ENCODE data around the gene KRTAP10-1.
"Not testable (repeated sequence)": the region's sequence is repeated elsewhere in the genome, so short reads cannot be mapped to it uniquely, and the experiment has no call there.

KRTAP10-1 gene

DNA sequence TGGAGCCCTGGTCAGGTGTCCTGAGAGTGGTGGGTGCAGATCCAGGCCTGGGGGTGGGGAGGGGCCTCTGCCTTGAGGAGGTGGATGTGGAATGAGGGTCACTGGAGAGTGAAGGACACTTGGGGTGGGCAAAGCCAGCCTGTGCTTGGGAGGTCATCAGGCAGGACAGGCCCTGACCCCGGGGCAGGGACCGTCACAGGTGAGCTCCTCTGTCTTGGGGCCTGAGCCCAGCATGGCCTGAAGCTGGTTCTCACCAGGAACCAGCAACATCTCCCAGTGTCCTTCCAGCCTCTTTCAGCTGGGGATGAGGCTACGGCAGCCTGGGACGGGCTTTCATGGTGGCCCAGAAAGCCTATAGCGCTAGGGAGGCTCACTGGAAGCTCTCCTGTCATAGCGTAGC, 12.1 kb upstream of the KRTAP10-1 start:
- DNase-seq (ENCODE audit: low read depth) = no peak
- no peak overlapping the region for H3K4me3 ChIP-seq (ENCODE audit: control insufficient read depth, low read depth, low read length)
- TF ChIP-seq, protein P1, sequence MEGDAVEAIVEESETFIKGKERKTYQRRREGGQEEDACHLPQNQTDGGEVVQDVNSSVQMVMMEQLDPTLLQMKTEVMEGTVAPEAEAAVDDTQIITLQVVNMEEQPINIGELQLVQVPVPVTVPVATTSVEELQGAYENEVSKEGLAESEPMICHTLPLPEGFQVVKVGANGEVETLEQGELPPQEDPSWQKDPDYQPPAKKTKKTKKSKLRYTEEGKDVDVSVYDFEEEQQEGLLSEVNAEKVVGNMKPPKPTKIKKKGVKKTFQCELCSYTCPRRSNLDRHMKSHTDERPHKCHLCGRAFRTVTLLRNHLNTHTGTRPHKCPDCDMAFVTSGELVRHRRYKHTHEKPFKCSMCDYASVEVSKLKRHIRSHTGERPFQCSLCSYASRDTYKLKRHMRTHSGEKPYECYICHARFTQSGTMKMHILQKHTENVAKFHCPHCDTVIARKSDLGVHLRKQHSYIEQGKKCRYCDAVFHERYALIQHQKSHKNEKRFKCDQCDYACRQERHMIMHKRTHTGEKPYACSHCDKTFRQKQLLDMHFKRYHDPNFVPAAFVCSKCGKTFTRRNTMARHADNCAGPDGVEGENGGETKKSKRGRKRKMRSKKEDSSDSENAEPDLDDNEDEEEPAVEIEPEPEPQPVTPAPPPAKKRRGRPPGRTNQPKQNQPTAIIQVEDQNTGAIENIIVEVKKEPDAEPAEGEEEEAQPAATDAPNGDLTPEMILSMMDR (IDR thresholded peaks at IDR 0.05; ENCODE audit: control insufficient read depth, insufficient read depth, low read depth, low read length, missing control alignments) = no peak

DNA sequence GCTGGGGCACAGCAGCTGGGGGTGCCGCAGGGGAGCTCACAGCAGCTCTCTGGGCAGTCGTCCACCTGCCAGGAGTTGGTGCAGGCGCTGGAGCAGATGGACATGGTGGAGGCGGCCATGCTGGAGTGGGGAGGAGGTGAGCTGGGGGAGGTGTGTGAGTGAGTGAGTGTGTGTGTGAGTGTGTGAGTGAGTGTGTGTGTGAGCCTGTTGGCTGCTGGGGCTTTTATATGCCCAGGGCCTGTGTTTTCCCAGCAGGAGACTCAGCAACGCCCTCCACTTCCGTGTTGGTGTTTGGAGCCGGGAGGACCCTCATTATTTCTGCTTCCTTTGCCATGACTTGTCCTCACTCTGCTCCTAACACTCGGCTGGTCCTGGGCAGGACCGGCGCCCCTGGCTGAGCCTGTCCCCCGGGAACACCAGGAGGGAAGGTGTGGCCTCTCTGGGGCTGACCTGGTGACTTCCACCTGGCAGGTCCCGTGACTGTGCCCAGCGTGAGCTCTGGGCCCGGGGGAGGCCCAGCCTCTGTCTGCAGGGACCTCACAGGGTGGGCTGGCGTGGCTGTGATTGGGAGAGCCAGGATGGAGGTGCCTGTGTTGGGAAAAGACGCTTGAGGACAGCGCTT, 11.5 kb upstream of the KRTAP10-1 start, which contains the start of gene KRTAP10-2:
Gene KRTAP10-2 (minus strand): TSS at position 166 of the 622 bp plus-strand sequence. CDS start 47 bp downstream, at position 119.
- TF ChIP-seq, protein P1 (IDR thresholded peaks at IDR 0.05; ENCODE audit: control insufficient read depth, insufficient read depth, low read depth, low read length, missing control alignments) = no peak

DNA sequence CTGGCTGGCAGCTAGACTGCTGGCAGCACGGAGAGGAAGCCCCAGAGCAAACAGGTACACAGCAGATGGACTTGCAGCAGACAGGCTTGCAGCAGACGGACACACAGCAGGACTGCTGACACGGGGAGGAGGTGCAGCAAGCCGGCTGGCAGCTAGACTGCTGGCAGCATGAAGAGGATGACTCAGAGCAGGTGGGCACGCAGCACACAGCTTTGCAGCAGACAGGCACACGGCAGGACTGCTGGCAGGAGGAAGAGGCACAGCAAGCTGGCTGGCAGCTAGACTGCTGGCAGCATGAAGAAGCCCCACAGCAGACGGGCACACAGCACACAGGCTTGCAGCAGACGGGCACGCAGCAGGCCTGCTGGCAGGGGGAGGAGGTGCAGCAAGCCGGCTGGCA, 10.8 kb upstream of the KRTAP10-1 start:
- TF ChIP-seq, protein P1 (IDR thresholded peaks at IDR 0.05; ENCODE audit: control insufficient read depth, insufficient read depth, low read depth, low read length, missing control alignments) = no peak

More for the DNA sequence above, 11.5 kb upstream of the KRTAP10-1 start, which contains the start of gene KRTAP10-2:
- no peak for DNase-seq (ENCODE audit: low read depth)
- no peak within 1 kb of the TSS for H3K4me3 ChIP-seq (ENCODE audit: control insufficient read depth, low read depth, low read length)

DNA sequence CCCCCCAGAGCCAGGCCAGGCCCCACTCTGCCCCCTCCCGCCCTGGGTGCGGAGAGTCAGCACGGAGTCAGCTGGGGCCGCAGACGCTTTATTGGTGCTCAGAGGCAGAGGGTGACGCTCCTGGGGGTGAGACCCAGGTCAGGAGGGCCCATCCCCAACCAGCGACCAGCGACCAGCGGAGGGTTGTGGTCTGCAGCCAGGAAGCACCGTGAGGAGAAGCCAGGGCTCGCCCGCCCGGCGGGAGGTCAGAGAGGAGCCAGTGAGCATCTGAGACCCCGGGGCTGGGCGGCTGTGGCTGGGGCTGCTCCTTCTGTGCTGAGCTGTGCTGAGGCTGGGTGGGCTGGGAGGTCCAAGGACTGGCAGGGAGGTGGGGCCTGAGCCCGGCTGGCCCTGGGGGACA, 10.3 kb upstream of the KRTAP10-1 start:
- DNase-seq (ENCODE audit: low read depth); H3K4me3 ChIP-seq (ENCODE audit: control insufficient read depth, low read depth, low read length): not testable (repeated sequence)

More for the DNA sequence above, 10.8 kb upstream of the KRTAP10-1 start:
- DNase-seq (ENCODE audit: low read depth) = no peak
- H3K4me3 ChIP-seq (ENCODE audit: control insufficient read depth, low read depth, low read length) = no peak overlapping the region

GRCh38 chr21:44549525-44550211, 9.7 kb upstream of the KRTAP10-1 start:
- DNase-seq (ENCODE audit: low read depth) = no peak
- TF ChIP-seq, protein P1 (IDR thresholded peaks at IDR 0.05; ENCODE audit: control insufficient read depth, insufficient read depth, low read depth, low read length, missing control alignments) = no peak
- no peak overlapping the region for H3K4me3 ChIP-seq (ENCODE audit: control insufficient read depth, low read depth, low read length)

GRCh38 chr21:44548922-44549321, 8.9 kb upstream of the KRTAP10-1 start:
- no peak for DNase-seq (ENCODE audit: low read depth)
- no peak overlapping the region for H3K4me3 ChIP-seq (ENCODE audit: control insufficient read depth, low read depth, low read length)
- TF ChIP-seq, protein P1 (IDR thresholded peaks at IDR 0.05; ENCODE audit: control insufficient read depth, insufficient read depth, low read depth, low read length, missing control alignments) = no peak

DNA sequence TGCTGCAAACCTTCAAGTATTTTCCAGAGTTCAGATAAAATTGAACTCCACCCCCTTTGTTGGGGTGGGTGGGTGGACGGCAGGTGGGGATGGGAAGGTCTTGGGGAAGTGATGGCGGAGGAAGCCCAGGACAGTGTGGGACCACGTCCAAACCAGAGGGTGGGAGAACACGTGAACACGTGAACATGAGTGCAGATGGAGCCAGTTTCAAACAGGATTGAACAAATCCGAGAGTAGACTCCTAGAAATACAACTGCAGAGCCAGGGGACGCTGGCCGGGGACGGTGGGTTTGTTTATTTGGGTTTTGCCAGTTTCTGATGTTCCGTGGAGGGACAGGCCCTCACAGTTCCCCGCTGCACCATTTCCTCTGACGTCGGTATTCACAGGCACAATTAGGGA, 8.4 kb upstream of the KRTAP10-1 start:
- no peak for DNase-seq (ENCODE audit: low read depth)
- TF ChIP-seq, protein P1 (IDR thresholded peaks at IDR 0.05; ENCODE audit: control insufficient read depth, insufficient read depth, low read depth, low read length, missing control alignments) = no peak
- H3K4me3 ChIP-seq (ENCODE audit: control insufficient read depth, low read depth, low read length) = no peak overlapping the region

Measured in AG09309 (cell line).